ENCODE data around the gene PCDH15.

PCDH15 gene

GRCh38 chr10:53843736-53844362, 957.2 kb downstream of the PCDH15 start:
- no peaks in the 10 kb centered on the region for H3K36me3 ChIP-seq (ENCODE audit: insufficient read depth, low read length)
- H3K4me3 ChIP-seq (ENCODE audit: low read depth in 1 of 2, low read length in 2 of 2) = no peak overlapping the region
- H3K9me3 ChIP-seq (ENCODE audit: insufficient read depth, low read length, severe bottlenecking) = no peaks in the 10 kb centered on the region
- no peaks in the 10 kb centered on the region for H3K27me3 ChIP-seq (ENCODE audit: insufficient read depth, low read length, poor library complexity)
- peak; percentile 72 for ATAC-seq (ENCODE audit: insufficient read depth, low read depth)
- no peaks in the 10 kb centered on the region for H4K20me1 ChIP-seq (ENCODE audit: insufficient read depth, low read length)
- no peak overlapping the region for H2AFZ ChIP-seq (ENCODE audit: low read depth, low read length)
- peaks cover 5% of the 10 kb centered on the region; the same call in 1 of the 2 replicates for H3K4me1 ChIP-seq (ENCODE audit: insufficient read depth, low read length)
- H3K9ac ChIP-seq (ENCODE audit: low read depth, low read length) = no peak overlapping the region
- H3K79me2 ChIP-seq (ENCODE audit: insufficient read depth, low read length) = no peaks in the 10 kb centered on the region
- no peak overlapping the region for H3K4me2 ChIP-seq (ENCODE audit: insufficient read depth, low read length)
- peak; percentile 20 for DNase-seq
- no peak overlapping the region for H3K27ac ChIP-seq (ENCODE audit: low read length)
- TF ChIP-seq EZH2 (IDR thresholded peaks at IDR 0.05; ENCODE audit: borderline replicate concordance, low read depth, low read length, severe bottlenecking) = no peak
- TF ChIP-seq, protein P1, sequence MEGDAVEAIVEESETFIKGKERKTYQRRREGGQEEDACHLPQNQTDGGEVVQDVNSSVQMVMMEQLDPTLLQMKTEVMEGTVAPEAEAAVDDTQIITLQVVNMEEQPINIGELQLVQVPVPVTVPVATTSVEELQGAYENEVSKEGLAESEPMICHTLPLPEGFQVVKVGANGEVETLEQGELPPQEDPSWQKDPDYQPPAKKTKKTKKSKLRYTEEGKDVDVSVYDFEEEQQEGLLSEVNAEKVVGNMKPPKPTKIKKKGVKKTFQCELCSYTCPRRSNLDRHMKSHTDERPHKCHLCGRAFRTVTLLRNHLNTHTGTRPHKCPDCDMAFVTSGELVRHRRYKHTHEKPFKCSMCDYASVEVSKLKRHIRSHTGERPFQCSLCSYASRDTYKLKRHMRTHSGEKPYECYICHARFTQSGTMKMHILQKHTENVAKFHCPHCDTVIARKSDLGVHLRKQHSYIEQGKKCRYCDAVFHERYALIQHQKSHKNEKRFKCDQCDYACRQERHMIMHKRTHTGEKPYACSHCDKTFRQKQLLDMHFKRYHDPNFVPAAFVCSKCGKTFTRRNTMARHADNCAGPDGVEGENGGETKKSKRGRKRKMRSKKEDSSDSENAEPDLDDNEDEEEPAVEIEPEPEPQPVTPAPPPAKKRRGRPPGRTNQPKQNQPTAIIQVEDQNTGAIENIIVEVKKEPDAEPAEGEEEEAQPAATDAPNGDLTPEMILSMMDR (IDR thresholded peaks at IDR 0.05; ENCODE audit: borderline replicate concordance, extremely low read depth, low read length, poor library complexity, severe bottlenecking) = no peak

GRCh38 chr10:53841483-53842145, 959.4 kb downstream of the PCDH15 start:
- H3K9ac ChIP-seq (ENCODE audit: low read depth, low read length) = no peak overlapping the region
- no peaks in the 10 kb centered on the region for H4K20me1 ChIP-seq (ENCODE audit: insufficient read depth, low read length)
- no peaks in the 10 kb centered on the region for H3K27me3 ChIP-seq (ENCODE audit: insufficient read depth, low read length, poor library complexity)
- no peak for ATAC-seq (ENCODE audit: insufficient read depth, low read depth)
- H3K4me1 ChIP-seq (ENCODE audit: insufficient read depth, low read length) = peaks cover 5% of the 10 kb centered on the region; the same call in 1 of the 2 replicates
- no peaks in the 10 kb centered on the region for H3K9me3 ChIP-seq (ENCODE audit: insufficient read depth, low read length, severe bottlenecking)
- no peak overlapping the region for H3K4me2 ChIP-seq (ENCODE audit: insufficient read depth, low read length)
- H2AFZ ChIP-seq (ENCODE audit: low read depth, low read length) = no peak overlapping the region
- H3K79me2 ChIP-seq (ENCODE audit: insufficient read depth, low read length) = no peaks in the 10 kb centered on the region
- no peak for TF ChIP-seq EZH2 (IDR thresholded peaks at IDR 0.05; ENCODE audit: borderline replicate concordance, low read depth, low read length, severe bottlenecking)
- TF ChIP-seq, protein P1 (IDR thresholded peaks at IDR 0.05; ENCODE audit: borderline replicate concordance, extremely low read depth, low read length, poor library complexity, severe bottlenecking) = no peak
- H3K27ac ChIP-seq (ENCODE audit: low read length) = no peak overlapping the region
- no peak overlapping the region for H3K4me3 ChIP-seq (ENCODE audit: low read depth in 1 of 2, low read length in 2 of 2)
- DNase-seq = no peak
- H3K36me3 ChIP-seq (ENCODE audit: insufficient read depth, low read length) = no peaks in the 10 kb centered on the region

DNA sequence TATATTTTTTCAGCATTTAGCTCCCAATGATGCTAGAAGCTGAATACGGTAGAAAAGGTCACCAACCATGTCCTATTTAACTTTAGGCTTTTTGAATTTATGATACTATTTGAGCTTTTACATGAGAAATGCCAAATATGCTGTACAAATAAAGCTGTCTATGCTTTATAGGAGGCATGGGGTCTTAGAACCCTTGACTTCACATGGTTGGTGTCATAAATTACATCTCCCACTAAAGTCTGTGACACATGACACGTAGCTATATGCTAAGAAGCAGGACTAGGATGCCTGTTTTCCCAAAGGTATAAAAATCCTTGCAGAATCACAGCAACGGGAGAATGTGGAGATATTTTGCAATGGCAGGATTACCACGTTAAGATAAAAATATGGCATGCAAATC, 960.4 kb downstream of the PCDH15 start:
- no peak overlapping the region for H2AFZ ChIP-seq (ENCODE audit: low read depth, low read length)
- no peak overlapping the region for H3K9ac ChIP-seq (ENCODE audit: low read depth, low read length)
- H3K4me3 ChIP-seq (ENCODE audit: low read depth in 1 of 2, low read length in 2 of 2) = no peak overlapping the region
- H3K36me3 ChIP-seq (ENCODE audit: insufficient read depth, low read length) = no peaks in the 10 kb centered on the region
- peaks cover 5% of the 10 kb centered on the region; the same call in 1 of the 2 replicates for H3K4me1 ChIP-seq (ENCODE audit: insufficient read depth, low read length)
- no peak for ATAC-seq (ENCODE audit: insufficient read depth, low read depth)
- DNase-seq = no peak
- no peaks in the 10 kb centered on the region for H3K79me2 ChIP-seq (ENCODE audit: insufficient read depth, low read length)
- no peak overlapping the region for H3K27ac ChIP-seq (ENCODE audit: low read length)
- H3K9me3 ChIP-seq (ENCODE audit: insufficient read depth, low read length, severe bottlenecking) = no peaks in the 10 kb centered on the region
- H3K4me2 ChIP-seq (ENCODE audit: insufficient read depth, low read length) = no peak overlapping the region
- no peaks in the 10 kb centered on the region for H4K20me1 ChIP-seq (ENCODE audit: insufficient read depth, low read length)
- TF ChIP-seq, protein P1 (IDR thresholded peaks at IDR 0.05; ENCODE audit: borderline replicate concordance, extremely low read depth, low read length, poor library complexity, severe bottlenecking) = no peak
- TF ChIP-seq EZH2 (IDR thresholded peaks at IDR 0.05; ENCODE audit: borderline replicate concordance, low read depth, low read length, severe bottlenecking) = no peak
- no peaks in the 10 kb centered on the region for H3K27me3 ChIP-seq (ENCODE audit: insufficient read depth, low read length, poor library complexity)

Measured in DND-41 (cell line).